Left ventricle myocardium superior (tissue), 1 donor: ENCODE measurements around the gene TBCB. TPM values are rescaled to one million over a fixed set of nuclear protein-coding genes. Genes with fewer than 3 reads are reported as not detected.

Experiments
- ATAC-seq: fragments of 200-7000 bp; cut with Tn5 transposase; one replicate; pipeline ENCODE4 v1.9.1; 2020; ENCODE audit warnings: mild to moderate bottlenecking, moderate library complexity
- DNase-seq: peaks from one replicate; pipeline ENCODE4 v3.0.0-alpha.2; 2020
- intact Hi-C: fragments of 100-400 bp; cut with micrococcal nuclease; formaldehyde crosslinking; loops from one replicate; pipeline ENCODE4 v1.11.0; 2022
- total RNA-seq: library from RNA; stranded (reverse); fragmentation: NEBNext Ultra II Directional; extraction: Animal tissue kit (Norgen Biotek cat#: 25700); gene quantifications from one replicate; pipeline ENCODE4 v1.2.1, GENCODE V29; 2021
- donor health status: DM: no; HTN: yes; CAD: no; lungs with severe emphysema.

TBCB gene
- total RNA-seq, 1 donor from 2014 or later = 93.7 TPM

DNA sequence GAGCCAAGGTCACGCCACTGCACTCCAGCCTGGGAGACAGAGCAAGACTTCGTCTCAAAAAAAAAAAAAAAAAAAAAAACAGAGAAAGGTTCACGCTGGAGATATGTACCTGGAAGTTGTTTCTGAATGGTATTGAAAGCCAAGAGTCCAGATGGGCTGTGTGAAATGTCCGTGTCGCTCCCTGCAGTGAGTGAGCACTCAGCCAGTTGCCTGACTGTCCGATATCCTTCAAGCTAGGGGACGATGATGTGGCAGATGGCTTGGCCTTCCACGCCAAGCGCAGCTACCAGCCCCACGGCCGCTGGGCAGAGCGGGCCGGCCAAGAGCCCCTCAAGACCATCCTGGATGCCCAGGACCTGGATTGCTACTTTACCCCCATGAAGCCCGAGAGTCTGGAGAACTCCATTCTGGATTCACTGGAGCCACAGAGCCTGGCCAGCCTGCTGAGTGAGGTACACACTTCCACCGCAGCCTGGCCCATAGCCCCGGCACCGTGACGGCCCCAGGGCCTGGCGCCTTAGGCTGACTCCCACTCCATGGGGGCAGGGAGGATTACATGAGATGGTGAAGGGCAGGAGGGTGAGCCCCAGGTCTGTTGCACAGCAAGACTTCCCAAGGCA is 16.0 kb upstream of the TBCB start:
- ATAC-seq (peak; percentile 10), DNase-seq (peak; percentile 40)
- intact Hi-C loops = no loop called here

DNA sequence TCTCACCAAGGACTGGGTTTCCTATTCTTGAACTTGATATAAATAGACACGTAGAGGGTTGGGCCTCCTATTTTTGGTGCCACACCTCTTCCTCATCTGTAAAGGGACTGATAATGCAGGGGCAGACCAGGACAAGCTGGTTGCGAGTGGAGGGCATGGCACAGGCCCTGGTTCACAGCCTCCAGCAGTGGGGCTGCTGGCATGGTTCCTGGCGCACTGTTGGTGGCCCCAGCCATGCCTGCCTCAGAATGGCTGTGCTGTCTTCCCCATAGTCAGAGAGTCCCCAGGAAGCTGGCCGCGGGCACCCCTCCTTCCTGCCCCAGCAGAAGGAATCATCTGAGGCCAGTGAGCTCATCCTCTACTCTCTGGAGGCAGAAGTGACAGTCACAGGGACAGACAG is 14.8 kb upstream of the TBCB start:
- ATAC-seq (peak; percentile 93), DNase-seq (peak; percentile 89)
- intact Hi-C loops = no loop called here

DNA sequence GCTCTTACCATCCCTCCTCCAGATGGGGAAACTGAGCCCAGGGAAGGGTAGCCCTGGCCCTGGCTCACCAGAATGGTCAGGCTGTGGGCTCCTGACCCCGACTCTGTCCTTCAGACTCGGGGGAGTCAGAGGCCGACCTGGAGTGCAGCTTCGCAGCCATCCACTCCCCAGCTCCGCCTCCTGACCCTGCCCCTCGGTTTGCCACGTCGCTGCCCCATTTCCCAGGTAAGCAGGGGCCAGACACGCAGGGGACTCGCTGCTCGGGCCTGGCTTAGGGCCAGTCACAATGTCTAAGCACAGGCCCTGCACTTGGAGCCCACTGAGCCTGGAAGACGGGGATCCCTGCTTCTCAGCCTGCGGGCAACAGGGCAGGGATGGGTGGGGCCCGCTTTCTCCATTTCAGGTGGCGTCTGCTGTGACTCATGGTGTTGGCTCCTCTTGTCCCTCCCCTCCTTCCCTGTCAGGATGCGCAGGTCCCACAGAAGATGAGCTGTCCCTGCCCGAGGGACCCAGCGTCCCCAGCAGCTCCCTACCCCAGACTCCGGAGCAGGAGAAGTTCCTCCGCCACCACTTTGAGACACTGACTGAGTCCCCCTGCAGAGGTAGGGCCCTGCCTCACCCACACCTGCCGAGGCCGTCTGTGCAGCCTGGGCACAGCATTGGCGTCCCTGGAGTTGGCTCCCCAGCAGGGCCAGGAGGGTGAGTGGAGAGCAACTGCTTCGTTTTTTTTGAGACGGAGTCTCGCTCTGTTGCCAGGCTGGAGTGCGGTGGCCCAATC is 13.5 kb upstream of the TBCB start:
- no peak for ATAC-seq
- DNase-seq = no peak
- intact Hi-C loops = no loop called here

DNA sequence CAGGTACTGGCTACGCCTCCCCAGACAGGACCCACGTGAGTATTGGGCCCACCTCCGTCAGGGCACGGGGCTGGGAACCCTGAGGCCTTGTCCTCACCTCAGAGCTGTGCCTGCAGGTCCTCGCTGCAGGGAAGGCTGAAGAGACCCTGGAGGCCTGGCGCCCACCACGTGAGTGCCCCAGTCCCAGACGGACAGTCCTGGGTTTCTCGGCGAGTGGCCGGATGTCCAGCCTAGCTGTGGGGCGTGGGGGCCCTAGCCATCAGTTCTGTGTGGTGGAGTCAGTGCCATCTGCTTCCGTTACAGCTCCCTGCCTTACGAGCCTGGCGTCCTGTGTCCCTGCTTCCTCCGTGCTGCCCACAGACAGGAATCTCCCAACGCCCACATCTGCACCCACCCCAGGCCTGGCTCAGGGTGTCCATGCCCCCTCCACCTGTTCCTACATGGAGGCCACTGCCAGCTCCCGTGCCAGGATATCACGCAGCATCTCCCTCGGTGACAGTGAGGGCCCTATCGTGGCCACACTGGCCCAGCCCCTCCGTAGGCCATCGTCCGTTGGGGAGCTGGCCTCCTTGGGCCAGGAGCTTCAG is 12.1 kb upstream of the TBCB start:
- intact Hi-C loops = no loop called here
- DNase-seq = no peak

DNA sequence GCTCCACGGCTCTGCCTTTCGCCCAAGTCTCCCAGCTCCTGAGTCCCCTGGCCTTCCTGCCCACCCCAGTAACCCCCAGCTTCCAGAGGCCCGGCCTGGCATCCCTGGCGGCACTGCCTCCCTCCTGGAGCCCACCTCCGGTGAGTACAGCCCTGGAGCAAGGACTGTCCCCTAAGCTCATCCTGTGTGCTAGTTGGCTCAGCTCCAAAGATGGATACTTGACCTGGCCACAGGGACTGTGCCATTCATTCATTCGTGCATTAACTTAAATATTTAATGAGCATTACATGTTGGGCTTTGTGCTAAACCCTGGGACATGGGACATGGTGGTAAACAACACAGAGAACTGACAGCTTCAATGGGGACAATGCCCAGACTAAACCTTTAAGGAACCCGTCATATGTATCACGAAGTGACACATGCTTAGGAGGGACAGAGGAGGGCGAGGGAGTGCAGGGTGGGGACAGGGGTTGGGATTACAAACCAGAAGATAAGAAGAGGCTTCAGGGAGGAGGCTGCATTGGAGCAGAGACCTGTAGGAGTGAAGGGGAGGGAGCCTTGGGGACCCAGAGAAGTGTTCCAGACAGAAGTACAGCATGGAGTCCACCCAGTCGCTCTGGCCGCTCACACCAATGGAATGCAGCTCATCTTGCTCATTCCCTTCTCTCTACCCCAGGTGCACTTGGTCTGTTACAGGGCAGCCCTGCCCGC is 11.3 kb upstream of the TBCB start:
- intact Hi-C loops = no loop called here
- ATAC-seq = no peak
- DNase-seq = no peak

More for the DNA sequence above, 12.1 kb upstream of the TBCB start:
- ATAC-seq = no peak

DNA sequence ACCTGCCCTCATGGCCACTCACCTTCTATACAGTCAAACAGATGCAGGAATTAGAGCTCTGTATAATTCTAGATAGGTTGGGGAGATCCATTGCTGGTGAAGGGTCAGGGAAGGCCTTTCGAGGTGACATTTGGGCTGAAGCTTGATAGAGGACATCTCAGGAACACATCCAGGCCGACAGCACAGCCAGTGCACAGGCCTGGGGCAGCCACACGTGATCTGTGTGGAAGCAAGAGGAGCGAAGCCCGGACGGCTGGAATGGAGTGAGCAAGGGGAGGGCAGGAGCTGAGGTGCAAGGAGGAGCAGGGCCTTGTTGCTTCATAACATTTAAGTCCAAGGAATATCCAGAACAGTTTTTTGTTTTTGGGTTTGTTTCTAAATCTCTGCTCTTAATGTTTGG is 8.8 kb upstream of the TBCB start:
- DNase-seq = peak; percentile 55
- ATAC-seq = peak; percentile 62
- intact Hi-C loops = no loop called here

DNA sequence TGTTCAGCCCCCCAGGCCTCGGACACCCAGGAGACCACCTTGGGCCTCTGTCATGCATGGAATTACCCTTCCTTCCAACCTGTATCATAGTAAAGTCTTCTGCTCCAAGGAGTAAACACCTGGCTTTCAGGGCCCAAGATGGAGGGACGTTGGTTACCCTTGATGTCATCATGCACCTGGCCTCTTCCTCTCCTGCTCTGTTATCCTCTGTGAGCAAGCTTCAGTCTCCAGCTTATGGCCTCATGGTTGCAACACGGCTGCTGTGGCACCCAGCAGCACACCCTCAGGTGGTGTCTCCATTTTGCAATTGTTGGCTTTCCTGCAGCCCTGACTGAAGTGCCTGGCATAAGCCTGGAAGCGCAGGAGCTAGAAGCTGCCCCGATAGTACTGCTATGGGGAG is 8.3 kb upstream of the TBCB start:
- intact Hi-C loops = no loop called here
- ATAC-seq = no peak
- no peak for DNase-seq

DNA sequence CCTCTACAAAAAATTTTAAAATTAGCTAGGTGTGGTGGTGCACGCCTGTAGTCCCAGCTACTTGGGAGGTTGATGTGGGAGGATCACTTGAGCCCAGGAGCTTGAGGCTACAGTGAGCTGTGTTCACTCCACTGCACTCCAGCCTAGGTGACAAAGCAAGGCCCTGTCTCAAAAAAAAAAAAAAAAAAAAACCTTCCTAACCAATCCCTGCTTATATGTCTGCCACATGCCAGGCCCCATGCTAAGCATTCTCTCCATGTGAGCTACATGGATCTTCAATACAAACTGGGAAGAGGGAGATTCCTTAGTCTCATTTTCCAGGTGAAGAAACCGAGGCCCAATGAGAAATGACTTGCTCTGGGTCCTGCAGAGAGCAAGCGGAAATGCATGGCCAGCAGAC is 6.6 kb upstream of the TBCB start:
- intact Hi-C loops = no loop called here
- ATAC-seq = no peak

DNA sequence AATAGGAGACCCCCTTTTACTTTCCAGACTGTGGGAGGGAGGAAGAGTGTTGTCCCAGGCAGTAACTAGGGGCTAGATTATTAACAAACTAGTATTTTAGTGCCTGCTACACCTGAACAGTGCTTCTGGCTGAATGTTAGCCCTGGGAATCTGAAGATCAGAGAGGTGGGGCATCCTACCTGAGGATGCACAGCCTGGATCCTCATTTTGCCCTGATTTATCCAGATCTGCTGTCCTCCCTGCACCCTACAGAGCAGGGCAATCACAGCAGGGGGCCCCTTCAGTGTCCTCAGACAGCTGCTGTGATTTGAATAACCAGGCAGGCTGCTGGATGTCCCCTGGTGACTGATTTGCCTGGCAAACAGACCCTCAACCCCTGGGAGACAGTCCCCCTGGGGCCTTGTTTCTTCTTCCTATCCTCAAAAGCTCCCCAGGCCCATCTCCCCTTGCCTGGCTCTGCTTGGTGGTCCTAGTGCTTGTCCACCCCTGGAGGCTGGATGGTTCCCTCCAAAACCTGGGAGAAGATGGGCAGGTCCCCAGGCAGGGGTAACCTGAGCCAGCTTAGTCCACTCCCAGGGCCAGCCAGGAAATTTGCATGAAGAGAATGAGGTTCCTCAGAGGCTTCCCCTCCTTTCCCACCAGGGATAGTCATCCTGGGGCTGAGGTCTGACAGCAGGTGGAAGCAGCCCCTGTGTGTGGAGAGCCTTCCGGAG is 4.6 kb upstream of the TBCB start, which contains the start of gene OVOL3:
Gene OVOL3 (plus strand): TSS at position 657 of the 713 bp plus-strand sequence. CDS start 60 bp downstream, outside the sequence.
- ATAC-seq = no peak
- intact Hi-C loops = no loop called here
- DNase-seq = no peak

More for the DNA sequence above, 6.6 kb upstream of the TBCB start:
- DNase-seq = no peak

DNA sequence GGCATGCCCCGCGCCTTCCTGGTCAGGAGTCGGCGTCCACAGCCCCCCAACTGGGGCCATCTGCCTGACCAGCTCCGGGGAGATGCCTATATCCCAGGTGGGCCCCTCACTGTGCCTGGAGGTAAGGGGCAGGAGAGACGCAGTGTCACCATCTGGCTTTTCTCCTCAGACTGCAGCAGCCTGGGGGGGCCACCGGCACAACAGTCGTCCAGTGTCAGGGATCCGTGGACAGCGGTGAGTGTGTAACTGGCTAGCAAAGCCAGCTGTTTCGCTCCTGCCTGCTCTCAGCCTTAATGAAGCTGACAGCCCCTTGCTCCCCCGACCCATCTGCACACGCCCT is 4.1 kb upstream of the TBCB start:
- intact Hi-C loops = no loop called here
- ATAC-seq (no peak), DNase-seq (no peak)

DNA sequence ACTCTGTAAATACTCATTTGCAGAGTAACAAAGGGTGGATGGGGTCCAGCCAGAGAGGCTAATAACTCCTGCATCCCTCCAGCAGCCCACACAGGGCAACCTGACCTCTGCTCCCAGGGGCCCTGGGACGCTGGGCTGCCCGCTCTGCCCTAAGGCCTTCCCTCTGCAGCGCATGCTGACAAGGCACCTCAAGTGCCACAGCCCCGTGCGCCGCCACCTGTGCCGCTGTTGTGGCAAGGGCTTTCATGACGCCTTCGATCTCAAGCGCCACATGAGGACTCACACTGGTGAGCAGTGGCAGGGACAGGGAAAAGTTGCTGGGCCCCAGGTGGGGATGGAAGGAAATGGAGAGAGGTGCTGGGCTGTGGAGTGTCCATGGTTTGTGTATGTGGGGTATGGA is 2.6 kb upstream of the TBCB start:
- ATAC-seq = no peak
- intact Hi-C loops = no loop called here
- no peak for DNase-seq

DNA sequence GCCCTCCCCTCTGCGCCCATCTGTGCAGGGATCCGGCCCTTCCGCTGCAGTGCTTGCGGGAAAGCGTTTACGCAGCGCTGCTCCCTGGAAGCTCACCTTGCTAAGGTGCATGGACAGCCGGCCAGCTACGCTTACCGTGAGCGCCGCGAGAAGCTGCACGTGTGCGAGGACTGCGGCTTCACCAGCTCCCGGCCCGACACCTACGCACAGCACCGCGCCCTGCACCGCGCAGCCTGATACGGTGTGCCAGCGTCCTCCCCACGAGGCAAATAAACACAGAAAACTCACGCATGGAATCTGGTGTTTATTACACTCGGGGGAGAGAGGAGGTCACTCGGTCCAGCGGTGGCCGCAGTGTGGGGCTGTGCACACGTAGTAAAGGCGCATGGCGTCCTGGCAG is 1.8 kb upstream of the TBCB start:
- DNase-seq (no peak), ATAC-seq (no peak)
- intact Hi-C loops = no loop called here

DNA sequence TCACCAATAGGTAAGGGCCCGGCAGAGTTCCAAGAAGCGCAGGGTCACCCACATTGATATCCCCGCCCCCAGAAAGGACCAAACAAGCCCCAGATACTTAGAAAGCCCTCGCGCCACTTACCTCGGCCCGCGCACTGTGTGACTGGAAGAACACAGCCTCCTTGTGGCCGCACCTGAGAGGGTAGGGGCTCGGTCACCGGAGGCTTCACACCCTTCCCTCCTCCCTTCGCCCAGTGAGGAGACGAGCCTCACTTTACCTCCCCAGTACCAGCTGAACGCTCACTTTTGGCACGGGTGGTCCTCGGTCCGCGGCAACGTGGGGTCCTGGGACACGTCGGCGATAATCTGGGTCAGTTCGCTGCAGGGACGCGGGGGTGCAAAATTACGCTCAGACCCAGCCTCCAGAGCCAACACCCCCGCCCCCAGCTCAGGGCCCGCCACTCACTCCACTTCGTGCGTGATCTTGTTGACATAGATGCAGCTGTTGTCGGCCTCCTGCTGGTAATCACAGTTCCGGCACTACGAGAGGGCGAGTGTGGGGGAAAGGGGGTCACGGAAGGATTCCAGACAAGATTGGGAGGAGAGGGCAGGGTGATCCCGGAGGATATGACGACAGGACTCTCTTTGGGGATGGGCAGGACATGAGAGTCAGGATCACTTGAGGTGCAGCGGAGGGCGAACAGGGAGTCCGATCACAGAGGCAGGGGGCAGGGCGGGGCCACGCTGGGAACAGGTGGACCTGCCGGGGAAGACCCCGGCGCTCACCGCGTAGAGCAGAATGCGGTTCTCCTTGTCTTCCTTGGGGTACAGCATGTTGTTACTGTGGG is 1.2 kb upstream of the TBCB start:
- intact Hi-C loops = no loop called here
- DNase-seq = no peak
- no peak for ATAC-seq

DNA sequence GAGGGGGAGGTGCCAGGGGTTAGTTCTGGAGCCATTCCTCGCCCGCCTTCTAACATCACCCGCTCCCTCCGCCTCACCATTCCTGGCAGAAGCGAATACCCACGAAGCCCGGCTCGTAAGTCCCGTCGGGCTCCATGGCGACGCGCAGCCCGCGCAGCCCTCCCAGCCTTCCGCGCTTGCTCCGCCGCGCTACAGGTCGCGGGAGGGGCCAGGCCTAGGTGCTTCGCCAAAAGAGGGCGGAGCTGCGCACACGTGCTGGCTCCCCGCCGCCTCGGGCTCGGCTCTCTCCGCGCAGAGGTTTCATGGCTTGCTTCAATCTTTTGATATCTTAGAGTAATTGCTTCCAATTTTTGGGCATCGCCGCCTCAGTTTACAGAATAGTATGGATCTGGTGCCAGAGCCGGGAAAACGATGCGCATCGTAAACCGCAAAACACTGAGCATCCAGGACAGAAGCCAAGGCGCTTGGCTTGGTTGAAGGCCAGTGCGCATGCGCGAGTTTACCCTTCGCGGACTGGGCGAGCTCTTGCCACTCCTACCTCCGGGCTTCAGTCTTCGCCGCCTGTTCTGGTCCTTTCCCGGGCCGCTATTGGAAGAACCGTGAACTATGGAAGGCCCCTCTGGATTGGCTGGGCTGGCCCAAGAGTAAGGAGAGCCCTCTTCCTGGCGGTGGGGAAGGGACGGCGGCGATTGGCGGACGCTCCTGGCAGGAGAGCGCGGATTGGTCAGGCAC is 381 bp upstream of the TBCB start, which contains the start of gene POLR2I:
Gene POLR2I (minus strand): TSS at position 155 of the 732 bp plus-strand sequence. CDS start 19 bp downstream, at position 136.
- ATAC-seq = peak; percentile 94
- DNase-seq = peak; percentile 98
- intact Hi-C loops = no loop called here

DNA sequence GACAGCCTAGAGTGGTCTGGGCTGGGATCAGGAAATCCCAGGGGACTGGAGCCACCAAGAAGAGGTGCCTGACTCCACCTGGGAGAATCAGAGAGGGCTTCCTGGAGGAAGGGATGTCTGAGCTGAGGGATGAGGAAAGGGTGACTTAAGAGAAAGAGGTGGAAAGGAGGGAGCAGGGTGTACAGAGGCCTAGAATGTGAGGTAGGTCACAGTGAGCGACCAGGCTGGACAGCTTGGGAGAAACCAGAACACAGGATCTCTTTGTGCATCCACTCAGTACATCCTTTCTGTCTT is 1.0 kb downstream of the TBCB start:
- no peak for ATAC-seq
- intact Hi-C loops = no loop called here

DNA sequence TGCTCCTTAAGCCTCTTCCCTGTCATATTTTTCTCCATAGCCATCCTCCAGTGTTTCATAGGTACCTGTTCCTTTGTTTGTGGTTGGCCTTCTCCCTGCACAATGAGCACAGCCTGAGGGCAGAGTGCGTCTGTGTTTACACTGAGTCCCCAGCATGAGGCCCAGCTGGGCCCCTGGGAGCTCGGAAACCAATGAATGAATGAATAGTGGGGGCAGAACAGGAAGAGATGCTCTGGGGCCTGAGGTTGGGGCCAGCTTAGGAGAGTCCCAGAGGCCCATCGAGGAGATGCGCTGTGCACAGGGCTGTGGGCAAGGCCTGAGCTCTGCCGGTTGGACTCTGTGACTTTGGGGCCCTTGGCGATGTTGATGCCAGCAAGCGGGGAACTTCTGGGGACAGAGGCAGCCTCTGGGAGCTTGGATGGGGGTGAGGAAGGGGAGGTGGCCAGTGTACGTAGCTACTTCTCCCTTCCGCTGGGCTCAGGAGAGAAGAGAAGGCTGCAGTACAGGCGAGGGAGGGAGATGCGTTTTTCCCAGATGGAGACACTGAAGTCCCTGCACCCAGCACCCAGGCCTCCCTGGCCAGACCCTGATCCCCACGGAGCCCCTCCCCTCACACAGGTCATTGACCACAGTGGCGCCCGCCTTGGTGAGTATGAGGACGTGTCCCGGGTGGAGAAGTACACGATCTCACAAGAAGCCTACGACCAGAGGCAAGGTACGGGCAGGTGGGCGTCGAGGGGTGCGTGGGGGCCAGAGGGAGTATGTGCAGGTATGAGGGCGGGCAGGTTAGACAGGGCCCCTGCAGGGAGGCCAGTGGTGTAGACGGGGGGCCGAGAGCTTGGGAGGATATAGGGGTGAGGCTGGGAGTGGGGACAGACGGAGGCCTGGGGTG is 5.1 kb downstream of the TBCB start:
- DNase-seq = no peak
- ATAC-seq = no peak
- intact Hi-C loops = no loop called here

More for the DNA sequence above, 1.0 kb downstream of the TBCB start:
- no peak for DNase-seq

DNA sequence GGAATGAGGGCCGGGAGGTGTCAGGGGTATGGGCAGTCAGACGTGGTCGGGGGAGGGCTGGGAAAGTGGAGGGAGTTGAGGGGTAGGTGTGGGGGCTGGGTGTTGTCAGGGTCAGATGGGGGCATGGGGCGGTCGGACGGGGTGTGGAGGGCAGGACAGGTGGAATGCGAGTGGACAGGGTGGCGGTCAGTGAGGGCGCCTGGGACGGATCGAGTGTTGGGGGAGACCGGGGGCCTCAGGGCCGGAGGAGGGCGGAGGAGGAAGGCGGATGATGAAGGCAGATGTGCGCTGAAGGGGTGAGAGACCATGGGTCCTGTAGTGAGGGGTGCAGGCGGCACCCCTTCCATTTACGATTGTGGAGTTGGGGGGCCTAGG is 5.7 kb downstream of the TBCB start:
- DNase-seq (no peak), ATAC-seq (no peak)
- intact Hi-C loops = no loop called here
